Measurements from ENCODE around the gene CDC42EP4.

DNA sequence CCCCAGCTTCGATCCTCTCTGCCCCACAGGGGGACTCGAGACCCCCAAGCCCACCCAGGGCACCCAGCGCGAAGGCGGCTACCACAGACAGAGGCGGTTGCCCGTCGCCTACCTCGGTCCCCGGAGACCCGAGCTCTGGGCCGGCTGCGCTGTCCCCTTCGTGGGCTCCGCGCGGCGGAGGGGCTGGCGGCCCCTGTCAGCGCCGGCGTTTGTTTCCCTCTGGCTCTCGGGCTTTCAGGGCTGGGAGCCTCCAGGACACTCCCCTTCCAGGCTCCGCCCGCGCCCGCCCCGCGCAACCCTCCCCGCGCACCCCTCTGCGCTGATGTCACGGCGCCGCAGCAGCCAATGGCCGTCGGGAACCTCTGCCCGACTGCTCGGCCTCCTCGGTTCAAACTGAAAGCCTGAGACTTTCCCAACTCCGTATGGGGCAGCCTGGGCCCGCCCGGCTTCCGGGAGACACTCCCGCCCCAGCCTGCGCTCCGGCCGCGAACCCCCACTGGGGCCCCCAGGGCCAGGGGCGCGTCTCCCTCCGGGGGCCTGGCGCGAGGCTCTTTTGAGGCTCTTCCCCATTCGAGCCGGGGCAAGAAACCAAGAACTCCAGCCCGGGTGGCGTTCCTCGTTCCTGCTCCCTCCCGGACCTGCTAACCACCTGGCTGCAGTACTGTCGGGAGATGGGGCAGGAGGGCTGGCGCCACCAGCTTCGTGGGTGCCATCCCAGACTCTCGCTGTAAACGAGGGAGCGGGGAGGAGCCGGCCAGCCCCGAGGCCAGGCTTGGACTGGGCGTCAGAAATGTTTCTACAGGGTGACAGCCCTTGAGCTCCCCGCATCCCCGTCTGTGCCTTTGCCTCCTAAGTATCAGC is at the start of gene CDC42EP4:
- TF ChIP-seq, protein P1, sequence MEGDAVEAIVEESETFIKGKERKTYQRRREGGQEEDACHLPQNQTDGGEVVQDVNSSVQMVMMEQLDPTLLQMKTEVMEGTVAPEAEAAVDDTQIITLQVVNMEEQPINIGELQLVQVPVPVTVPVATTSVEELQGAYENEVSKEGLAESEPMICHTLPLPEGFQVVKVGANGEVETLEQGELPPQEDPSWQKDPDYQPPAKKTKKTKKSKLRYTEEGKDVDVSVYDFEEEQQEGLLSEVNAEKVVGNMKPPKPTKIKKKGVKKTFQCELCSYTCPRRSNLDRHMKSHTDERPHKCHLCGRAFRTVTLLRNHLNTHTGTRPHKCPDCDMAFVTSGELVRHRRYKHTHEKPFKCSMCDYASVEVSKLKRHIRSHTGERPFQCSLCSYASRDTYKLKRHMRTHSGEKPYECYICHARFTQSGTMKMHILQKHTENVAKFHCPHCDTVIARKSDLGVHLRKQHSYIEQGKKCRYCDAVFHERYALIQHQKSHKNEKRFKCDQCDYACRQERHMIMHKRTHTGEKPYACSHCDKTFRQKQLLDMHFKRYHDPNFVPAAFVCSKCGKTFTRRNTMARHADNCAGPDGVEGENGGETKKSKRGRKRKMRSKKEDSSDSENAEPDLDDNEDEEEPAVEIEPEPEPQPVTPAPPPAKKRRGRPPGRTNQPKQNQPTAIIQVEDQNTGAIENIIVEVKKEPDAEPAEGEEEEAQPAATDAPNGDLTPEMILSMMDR (conservative IDR thresholded peaks at IDR 0.05): no peak
- TF ChIP-seq EZH2 (IDR thresholded peaks at IDR 0.05; ENCODE audit: low read depth): no peak
